ENCODE data around the gene CDR2.

DNA sequence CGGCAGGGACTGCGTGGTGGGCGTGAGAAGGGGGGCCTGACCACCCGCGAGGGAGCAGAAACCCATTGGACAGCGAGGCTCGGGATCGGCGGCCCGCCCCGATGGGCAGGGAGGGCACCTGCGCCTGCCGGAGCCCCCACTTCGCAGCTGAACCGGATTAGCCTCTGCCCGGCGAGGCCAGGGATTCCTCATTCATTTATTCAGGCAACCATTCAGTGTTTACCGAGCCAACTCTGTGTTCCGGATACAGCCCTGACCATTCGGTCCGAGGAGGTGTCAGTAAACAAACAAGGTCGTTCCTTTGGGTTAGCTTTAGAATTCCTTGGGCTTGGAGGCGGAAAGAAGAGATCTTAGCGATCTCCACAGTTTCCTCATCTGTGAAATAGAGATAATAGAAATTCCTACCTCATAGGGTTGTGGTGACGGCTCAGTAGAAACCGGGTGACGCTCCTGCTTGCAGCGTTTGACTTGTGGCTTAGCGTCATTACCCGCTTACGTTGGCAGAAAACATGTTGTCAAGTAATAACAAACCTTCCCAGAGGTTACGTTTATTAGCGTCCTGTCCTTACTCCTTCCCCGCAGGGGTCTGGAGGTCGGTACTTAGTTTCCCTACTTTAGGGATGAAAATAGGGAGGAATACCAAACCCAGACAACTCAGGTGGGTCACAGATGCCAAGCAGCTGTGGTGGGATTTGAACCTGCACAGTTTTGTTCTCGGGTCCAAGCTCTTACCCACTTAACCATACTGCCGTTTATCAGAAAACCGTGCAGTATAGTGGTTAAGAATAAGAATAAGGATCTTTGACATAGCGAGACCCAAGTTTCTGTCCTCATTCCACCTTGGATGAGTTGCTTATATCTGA lies 76.3 kb downstream of the CDR2 start:
- TF ChIP-seq, protein P1, sequence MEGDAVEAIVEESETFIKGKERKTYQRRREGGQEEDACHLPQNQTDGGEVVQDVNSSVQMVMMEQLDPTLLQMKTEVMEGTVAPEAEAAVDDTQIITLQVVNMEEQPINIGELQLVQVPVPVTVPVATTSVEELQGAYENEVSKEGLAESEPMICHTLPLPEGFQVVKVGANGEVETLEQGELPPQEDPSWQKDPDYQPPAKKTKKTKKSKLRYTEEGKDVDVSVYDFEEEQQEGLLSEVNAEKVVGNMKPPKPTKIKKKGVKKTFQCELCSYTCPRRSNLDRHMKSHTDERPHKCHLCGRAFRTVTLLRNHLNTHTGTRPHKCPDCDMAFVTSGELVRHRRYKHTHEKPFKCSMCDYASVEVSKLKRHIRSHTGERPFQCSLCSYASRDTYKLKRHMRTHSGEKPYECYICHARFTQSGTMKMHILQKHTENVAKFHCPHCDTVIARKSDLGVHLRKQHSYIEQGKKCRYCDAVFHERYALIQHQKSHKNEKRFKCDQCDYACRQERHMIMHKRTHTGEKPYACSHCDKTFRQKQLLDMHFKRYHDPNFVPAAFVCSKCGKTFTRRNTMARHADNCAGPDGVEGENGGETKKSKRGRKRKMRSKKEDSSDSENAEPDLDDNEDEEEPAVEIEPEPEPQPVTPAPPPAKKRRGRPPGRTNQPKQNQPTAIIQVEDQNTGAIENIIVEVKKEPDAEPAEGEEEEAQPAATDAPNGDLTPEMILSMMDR (IDR thresholded peaks at IDR 0.05) = no peak
- TF ChIP-seq POLR2A (IDR thresholded peaks at IDR 0.05) = peak in 1 of 2 donors; percentile 57

Measured in adrenal gland (tissue), 5 donors.